Stromal cell of bone marrow (primary cell): ENCODE data around the gene MED22.
"Not testable (repeated sequence)": the region's sequence is repeated elsewhere in the genome, so short reads cannot be mapped to it uniquely, and the experiment has no call there.

Source experiments
- DNase-seq: peaks from one replicate; pipeline ENCODE4 v3.0.0-alpha.2; 2012; ENCODE audit warnings: low read depth

MED22 gene

GRCh38 chr9:133334888-133335287, 13.0 kb downstream of the MED22 start:
- not testable (repeated sequence) for DNase-seq

- DNase-seq: no peak
These were observed 13.8 kb downstream of the MED22 start for GRCh38 chr9:133334161-133334560.

GRCh38 chr9:133333566-133333965, 14.4 kb downstream of the MED22 start:
- DNase-seq: no peak

GRCh38 chr9:133333011-133333410, 14.9 kb downstream of the MED22 start:
- DNase-seq: no peak

GRCh38 chr9:133332381-133332730, 15.6 kb downstream of the MED22 start:
- no peak for DNase-seq

GRCh38 chr9:133331641-133332380, 16.1 kb downstream of the MED22 start:
- DNase-seq: no peak

GRCh38 chr9:133331221-133331620, 16.7 kb downstream of the MED22 start:
- no peak for DNase-seq

- DNase-seq: not testable (repeated sequence)
These were observed 18.4 kb downstream of the MED22 start for GRCh38 chr9:133329306-133330156.

- no peak for DNase-seq
These were observed 20.0 kb downstream of the MED22 start for GRCh38 chr9:133327834-133328484.

GRCh38 chr9:133327021-133327420, 20.9 kb downstream of the MED22 start:
- not testable (repeated sequence) for DNase-seq

GRCh38 chr9:133323991-133324703, 23.8 kb downstream of the MED22 start:
- DNase-seq: no peak

GRCh38 chr9:133323211-133323610, 24.7 kb downstream of the MED22 start:
- no peak for DNase-seq

GRCh38 chr9:133322701-133323100, 25.2 kb downstream of the MED22 start:
- DNase-seq: no peak

GRCh38 chr9:133321411-133321935, 26.5 kb downstream of the MED22 start:
- DNase-seq: no peak

- no peak for DNase-seq
These were observed 27.5 kb downstream of the MED22 start for GRCh38 chr9:133320421-133320881.

GRCh38 chr9:133317551-133317950, 30.4 kb downstream of the MED22 start:
- not testable (repeated sequence) for DNase-seq

GRCh38 chr9:133315997-133316396, 31.9 kb downstream of the MED22 start:
- DNase-seq: no peak

- no peak for DNase-seq
These were observed 38.3 kb downstream of the MED22 start for GRCh38 chr9:133309608-133310007.

- no peak for DNase-seq
These were observed 40.6 kb downstream of the MED22 start for GRCh38 chr9:133307301-133307700.

GRCh38 chr9:133306242-133307204, 41.4 kb downstream of the MED22 start:
- no peak for DNase-seq

- no peak for DNase-seq
These were observed 42.2 kb downstream of the MED22 start for GRCh38 chr9:133305731-133306130.
